Measurements from ENCODE around the gene DOCK2. TPM values are rescaled to one million over a fixed set of nuclear protein-coding genes. Genes with fewer than 3 reads are reported as not detected.
"Not testable (repeated sequence)": the region's sequence is repeated elsewhere in the genome, so short reads cannot be mapped to it uniquely, and the experiment has no call there.

DOCK2 gene
- total RNA-seq, 2 experiments from 2014 or later: 189 to 198 TPM

DNA sequence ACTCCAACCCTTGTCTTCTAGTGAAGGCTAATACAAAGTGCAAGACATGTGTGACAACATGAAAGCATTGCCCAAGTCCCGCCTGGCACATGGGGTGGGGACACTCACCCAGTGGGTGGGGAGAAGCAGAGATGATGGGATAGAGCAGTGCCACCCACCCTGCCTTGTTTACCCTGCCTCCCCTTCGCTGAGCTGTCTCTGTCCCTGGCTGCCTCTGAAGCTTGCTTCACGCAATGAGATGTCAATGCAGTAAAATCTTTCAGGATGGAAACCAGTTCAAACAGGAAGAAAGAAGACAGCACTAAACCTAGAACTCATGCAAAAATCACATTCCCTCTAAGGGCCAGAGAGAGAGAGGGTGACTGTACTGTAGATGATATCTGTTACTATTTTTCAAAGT is 195.2 kb downstream of the DOCK2 start:
- POLR2A ChIA-PET: no interaction called here
- H3K27ac Mint-ChIP-seq: no peak overlapping the region
- ATAC-seq: no peak
- H3K36me3 Mint-ChIP-seq (ENCODE audit: low read depth): peaks cover 29% of the 10 kb centered on the region
- no peaks in the 10 kb centered on the region for H3K27me3 Mint-ChIP-seq
- no peak for DNase-seq
- H3K4me3 Mint-ChIP-seq: no peak overlapping the region
- intact Hi-C loops (cut with DNase I, micrococcal nuclease): loop anchor here in 1 of 2 experiments (2.0 kb wide), 1 partner anchor 26 kb away; no protein-coding TSS in a partner anchor
- H3K4me1 Mint-ChIP-seq: peaks cover 28% of the 10 kb centered on the region
- H3K9me3 Mint-ChIP-seq (ENCODE audit: low read depth): no peaks in the 10 kb centered on the region
- CTCF ChIA-PET: interaction anchor here (1.1 to 1.6 kb wide), 2 partner anchors 18 to 29 kb away, joined by 3 to 4 read pairs; no protein-coding TSS in a partner anchor

DNA sequence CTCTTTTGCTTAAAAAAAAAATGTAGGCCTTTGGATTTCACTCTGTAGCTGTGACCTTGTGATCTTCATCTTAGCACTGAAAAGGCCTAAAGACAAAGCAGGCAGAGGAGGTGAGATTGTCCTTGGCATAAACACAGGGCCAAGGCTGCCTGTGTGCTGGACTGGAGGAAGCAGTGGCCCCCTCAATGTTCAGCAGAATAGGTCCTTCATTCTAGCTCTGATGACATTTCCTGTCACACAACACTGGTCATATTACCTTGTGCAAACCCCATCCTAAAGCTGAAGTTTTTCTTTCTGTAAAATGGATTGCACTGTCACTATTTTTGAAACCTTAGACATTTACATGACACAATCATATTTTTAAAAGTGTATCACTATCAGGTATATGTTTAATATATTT is 195.8 kb downstream of the DOCK2 start:
- CTCF ChIA-PET: interaction anchor here (1.1 to 1.6 kb wide), 2 partner anchors 17 to 29 kb away, joined by 3 to 4 read pairs; no protein-coding TSS in a partner anchor
- Mint-ChIP-seq H3K4me3 (no peak overlapping the region), H3K9me3 (ENCODE audit: low read depth) (no peaks in the 10 kb centered on the region), H3K36me3 (ENCODE audit: low read depth) (peaks cover 32% of the 10 kb centered on the region), H3K27me3 (no peaks in the 10 kb centered on the region), H3K27ac (peak overlapping the region; percentile 21), H3K4me1 (peaks cover 29% of the 10 kb centered on the region)
- ATAC-seq: no peak
- POLR2A ChIA-PET: no interaction called here
- intact Hi-C loops (cut with DNase I, micrococcal nuclease): loop anchor here in 1 of 2 experiments (2.0 kb wide), 1 partner anchor 26 kb away; no protein-coding TSS in a partner anchor
- no peak for DNase-seq

DNA sequence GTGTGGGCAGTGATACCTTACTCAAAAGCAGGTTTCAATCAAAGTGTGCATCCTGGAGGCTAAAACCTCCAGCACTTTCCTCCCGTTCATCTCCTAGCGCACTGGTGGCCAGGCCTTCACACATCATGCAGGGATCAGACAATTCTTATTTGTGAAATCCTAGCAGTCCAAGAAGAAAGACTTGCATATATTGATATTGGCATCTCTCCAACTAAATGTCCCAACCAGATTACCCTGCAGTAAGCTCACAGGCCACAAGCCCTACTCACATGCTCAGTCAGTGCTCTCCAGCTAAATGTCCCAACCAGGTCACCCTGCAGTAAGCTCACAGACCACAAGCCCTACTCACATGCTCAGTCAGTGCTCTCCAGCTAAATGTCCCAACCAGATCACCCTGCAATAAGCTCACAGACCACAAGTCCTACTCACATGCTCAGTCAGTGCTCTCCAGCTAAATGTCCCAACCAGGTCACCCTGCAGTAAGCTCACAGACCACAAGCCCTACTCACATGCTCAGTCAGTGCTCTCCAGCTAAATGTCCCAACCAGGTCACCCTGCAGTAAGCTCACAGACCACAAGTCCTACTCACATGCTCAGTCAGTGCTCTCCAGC is 196.7 kb downstream of the DOCK2 start:
- CTCF ChIA-PET; H3K27ac Mint-ChIP-seq; POLR2A ChIA-PET; DNase-seq; ATAC-seq; H3K4me3 Mint-ChIP-seq; H3K9me3 Mint-ChIP-seq (ENCODE audit: low read depth); H3K27me3 Mint-ChIP-seq: not testable (repeated sequence)
- Mint-ChIP-seq H3K36me3 (ENCODE audit: low read depth) (peaks cover 36% of the 10 kb centered on the region), H3K4me1 (peaks cover 29% of the 10 kb centered on the region)
- intact Hi-C loops (cut with DNase I, micrococcal nuclease): loop anchor here in 1 of 2 experiments (2.0 kb wide), 1 partner anchor 27 kb away; no protein-coding TSS in a partner anchor

DNA sequence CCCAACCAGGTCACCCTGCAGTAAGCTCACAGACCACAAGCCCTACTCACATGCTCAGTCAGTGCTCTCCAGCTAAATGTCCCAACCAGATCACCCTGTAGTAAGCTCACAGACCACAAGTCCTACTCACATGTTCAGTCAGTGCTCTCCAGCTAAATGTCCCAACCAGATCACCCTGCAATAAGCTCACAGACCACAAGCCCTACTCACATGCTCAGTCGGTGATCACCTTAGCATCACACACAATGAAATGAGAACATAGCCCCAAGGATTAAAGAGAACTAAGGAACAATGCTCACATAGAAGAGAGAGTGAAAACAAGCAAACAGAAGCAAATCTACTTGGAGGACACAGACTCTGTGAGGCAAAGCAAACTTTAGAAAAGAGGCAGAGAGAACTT is 197.5 kb downstream of the DOCK2 start:
- intact Hi-C loops (cut with DNase I, micrococcal nuclease); CTCF ChIA-PET; DNase-seq; H3K9me3 Mint-ChIP-seq (ENCODE audit: low read depth); H3K27me3 Mint-ChIP-seq; H3K4me3 Mint-ChIP-seq; POLR2A ChIA-PET: not testable (repeated sequence)
- Mint-ChIP-seq H3K27ac (peak overlapping the region; percentile 16), H3K4me1 (peaks cover 28% of the 10 kb centered on the region), H3K36me3 (ENCODE audit: low read depth) (peaks cover 39% of the 10 kb centered on the region)
- ATAC-seq: peak; percentile 70

DNA sequence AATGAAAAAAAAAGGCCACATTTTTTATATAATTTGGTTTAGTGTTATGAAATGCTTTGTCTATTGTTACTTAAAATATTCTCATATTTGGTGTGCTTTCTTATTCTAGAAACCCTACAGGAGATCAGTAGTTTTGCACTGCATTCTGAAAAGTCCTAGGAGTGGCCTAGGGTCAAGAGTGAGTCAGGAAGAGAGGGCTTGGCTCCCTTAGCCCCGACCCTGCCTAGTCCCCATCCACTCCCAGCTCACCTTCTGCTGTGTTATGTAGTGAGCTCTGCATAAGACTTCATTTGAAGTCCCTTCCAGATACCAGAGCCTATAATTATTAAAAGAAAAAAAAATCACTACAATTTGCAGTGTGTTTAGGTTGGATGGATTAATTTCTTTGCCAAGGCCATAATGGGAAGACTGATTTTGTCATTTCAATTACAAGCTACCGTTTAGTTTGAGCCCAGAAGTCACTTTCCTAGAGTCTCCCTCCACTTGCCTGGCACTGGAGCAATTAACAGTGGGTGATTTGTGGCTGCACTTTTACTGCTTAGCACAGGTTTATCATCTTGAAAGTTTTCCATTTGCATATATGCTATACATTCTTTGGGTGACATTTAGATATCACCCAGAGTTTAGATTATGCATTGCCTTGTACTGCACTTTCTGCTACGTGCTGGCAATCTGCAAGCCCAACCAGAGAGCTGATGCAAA is 199.9 kb downstream of the DOCK2 start:
- intact Hi-C loops (cut with DNase I, micrococcal nuclease): no loop called here
- no peak overlapping the region for H3K27ac Mint-ChIP-seq
- H3K27me3 Mint-ChIP-seq: no peaks in the 10 kb centered on the region
- H3K9me3 Mint-ChIP-seq (ENCODE audit: low read depth): no peaks in the 10 kb centered on the region
- ChIA-PET CTCF (interaction anchor here (0.6 kb wide), 1 partner anchor 46 kb away, joined by 4 read pairs; no protein-coding TSS in a partner anchor), POLR2A (no interaction called here)
- H3K4me3 Mint-ChIP-seq: no peak overlapping the region
- DNase-seq: no peak
- H3K36me3 Mint-ChIP-seq (ENCODE audit: low read depth): peaks cover 57% of the 10 kb centered on the region
- no peak for ATAC-seq
- peaks cover 28% of the 10 kb centered on the region for H3K4me1 Mint-ChIP-seq

DNA sequence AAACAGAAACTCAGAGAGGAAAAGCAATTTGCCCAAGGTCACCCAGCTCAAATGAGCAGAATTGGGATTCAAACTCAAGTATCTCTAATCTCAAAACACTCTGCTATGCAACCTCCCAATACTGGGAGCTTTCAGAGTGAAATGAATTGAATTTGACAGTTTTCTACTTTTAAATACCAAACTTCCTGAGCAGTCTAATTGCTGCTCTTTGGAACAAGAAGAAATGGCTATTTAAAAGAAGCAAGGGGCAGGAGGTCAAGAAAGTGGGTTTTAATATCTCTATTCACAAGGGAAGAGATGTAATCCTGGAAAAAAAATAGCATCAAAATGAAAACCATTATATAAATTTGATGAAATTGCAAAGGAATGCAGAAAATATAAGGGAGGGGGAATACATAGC is 200.6 kb downstream of the DOCK2 start:
- Mint-ChIP-seq H3K27ac (peak overlapping the region; percentile 52), H3K27me3 (no peaks in the 10 kb centered on the region), H3K36me3 (ENCODE audit: low read depth) (peaks cover 63% of the 10 kb centered on the region), H3K4me3 (no peak overlapping the region), H3K9me3 (ENCODE audit: low read depth) (no peaks in the 10 kb centered on the region), H3K4me1 (peaks cover 25% of the 10 kb centered on the region)
- POLR2A ChIA-PET: no interaction called here
- DNase-seq: no peak
- ATAC-seq: no peak
- intact Hi-C loops (cut with DNase I, micrococcal nuclease): no loop called here
- CTCF ChIA-PET: interaction anchor here (1.0 kb wide), 1 partner anchor 14 kb away, joined by 3 read pairs; no protein-coding TSS in a partner anchor

DNA sequence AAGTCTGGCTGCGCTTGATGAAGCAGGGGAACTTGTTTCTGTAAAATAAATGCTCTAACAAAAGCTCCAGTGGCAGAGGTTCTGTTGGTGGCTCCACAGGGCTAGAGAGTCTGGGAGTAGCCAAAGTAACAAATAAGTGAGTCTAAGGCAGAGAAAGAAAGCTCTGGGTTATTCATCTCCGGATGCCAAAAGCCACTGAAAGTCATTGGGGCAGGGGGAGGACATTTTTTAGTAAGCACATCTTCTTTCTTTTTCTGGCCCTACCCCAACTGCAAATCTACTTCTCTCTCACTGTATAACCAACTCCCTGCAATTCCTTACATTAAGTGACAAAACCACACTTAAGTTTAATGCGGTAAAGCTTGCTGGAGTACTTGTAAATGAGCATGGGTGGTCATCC is 201.6 kb downstream of the DOCK2 start:
- no peaks in the 10 kb centered on the region for H3K9me3 Mint-ChIP-seq (ENCODE audit: low read depth)
- peak; percentile 71 for ATAC-seq
- ChIA-PET CTCF (interaction anchor here (1.0 to 1.2 kb wide), 2 partner anchors 13 to 22 kb away, joined by 3 read pairs; no protein-coding TSS in a partner anchor), POLR2A (no interaction called here)
- no peak overlapping the region for H3K4me3 Mint-ChIP-seq
- no peaks in the 10 kb centered on the region for H3K27me3 Mint-ChIP-seq
- peaks cover 19% of the 10 kb centered on the region for H3K4me1 Mint-ChIP-seq
- H3K27ac Mint-ChIP-seq: peak overlapping the region; percentile 52
- DNase-seq: no peak
- peaks cover 69% of the 10 kb centered on the region for H3K36me3 Mint-ChIP-seq (ENCODE audit: low read depth)
- intact Hi-C loops (cut with DNase I, micrococcal nuclease): no loop called here

- H3K9me3 Mint-ChIP-seq (ENCODE audit: low read depth): no peaks in the 10 kb centered on the region
- H3K27me3 Mint-ChIP-seq: no peaks in the 10 kb centered on the region
- H3K4me1 Mint-ChIP-seq: peaks cover 13% of the 10 kb centered on the region
- ATAC-seq (no peak), DNase-seq (no peak)
- intact Hi-C loops (cut with DNase I, micrococcal nuclease): no loop called here
- H3K36me3 Mint-ChIP-seq (ENCODE audit: low read depth): peaks cover 78% of the 10 kb centered on the region
- H3K27ac Mint-ChIP-seq: no peak overlapping the region
- H3K4me3 Mint-ChIP-seq: no peak overlapping the region
- POLR2A ChIA-PET: no interaction called here
- CTCF ChIA-PET: no interaction called here
Observed at GRCh38 chr5:169840405-169840804, 203.3 kb downstream of the DOCK2 start.

GRCh38 chr5:169842699-169843098 is 205.6 kb downstream of the DOCK2 start:
- ChIA-PET POLR2A (no interaction called here), CTCF (no interaction called here)
- no peak for DNase-seq
- intact Hi-C loops (cut with DNase I, micrococcal nuclease): no loop called here
- Mint-ChIP-seq H3K9me3 (ENCODE audit: low read depth) (no peaks in the 10 kb centered on the region), H3K27ac (no peak overlapping the region), H3K27me3 (no peaks in the 10 kb centered on the region), H3K4me1 (peaks cover 12% of the 10 kb centered on the region), H3K36me3 (ENCODE audit: low read depth) (peaks cover 83% of the 10 kb centered on the region), H3K4me3 (no peak overlapping the region)
- no peak for ATAC-seq

- Mint-ChIP-seq H3K36me3 (ENCODE audit: low read depth) (peaks cover 83% of the 10 kb centered on the region), H3K27ac (no peak overlapping the region), H3K4me3 (no peak overlapping the region), H3K4me1 (peaks cover 3% of the 10 kb centered on the region), H3K27me3 (no peaks in the 10 kb centered on the region), H3K9me3 (ENCODE audit: low read depth) (peaks cover 15% of the 10 kb centered on the region)
- POLR2A ChIA-PET: interaction anchor here (1.0 kb wide), 1 partner anchor 9 kb away, joined by 6 read pairs; no protein-coding TSS in a partner anchor
- no peak for DNase-seq
- intact Hi-C loops (cut with DNase I, micrococcal nuclease): no loop called here
- CTCF ChIA-PET: no interaction called here
- ATAC-seq: no peak
Observed at GRCh38 chr5:169847519-169847918, 210.4 kb downstream of the DOCK2 start.

- H3K9me3 Mint-ChIP-seq (ENCODE audit: low read depth): peaks cover 20% of the 10 kb centered on the region
- H3K27ac Mint-ChIP-seq: no peak overlapping the region
- peaks cover 5% of the 10 kb centered on the region for H3K4me1 Mint-ChIP-seq
- no peak for ATAC-seq
- peaks cover 85% of the 10 kb centered on the region for H3K36me3 Mint-ChIP-seq (ENCODE audit: low read depth)
- CTCF ChIA-PET: interaction anchor here (1.0 kb wide), 1 partner anchor 22 kb away, joined by 3 read pairs; no protein-coding TSS in a partner anchor
- POLR2A ChIA-PET: no interaction called here
- no peaks in the 10 kb centered on the region for H3K27me3 Mint-ChIP-seq
- no peak overlapping the region for H3K4me3 Mint-ChIP-seq
- intact Hi-C loops (cut with DNase I, micrococcal nuclease): no loop called here
- DNase-seq: no peak
Observed at GRCh38 chr5:169848271-169848670, 211.2 kb downstream of the DOCK2 start.

DNA sequence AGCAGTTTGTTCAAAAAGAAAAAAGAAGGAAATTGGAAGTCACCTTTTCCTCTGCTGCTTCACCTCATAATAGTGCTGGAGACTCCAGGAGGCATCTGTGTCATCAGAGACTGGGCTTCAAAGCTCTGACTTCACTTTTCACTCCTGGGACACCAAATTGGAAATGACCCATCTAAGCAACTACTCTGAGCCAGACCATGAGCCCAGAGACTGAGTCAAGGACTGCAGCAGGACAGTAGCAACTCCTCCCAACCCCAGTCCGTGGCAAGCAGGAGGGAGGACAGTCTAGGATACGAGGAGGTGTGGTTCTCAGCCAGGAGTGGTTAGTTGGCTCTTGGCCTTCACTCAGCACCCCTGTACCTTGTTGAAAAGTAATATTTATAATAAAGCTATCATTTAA is 211.7 kb downstream of the DOCK2 start:
- peaks cover 6% of the 10 kb centered on the region for H3K4me1 Mint-ChIP-seq
- H3K27me3 Mint-ChIP-seq: no peaks in the 10 kb centered on the region
- DNase-seq: no peak
- ChIA-PET POLR2A (no interaction called here), CTCF (interaction anchor here (1.0 kb wide), 1 partner anchor 22 kb away, joined by 3 read pairs; no protein-coding TSS in a partner anchor)
- H3K27ac Mint-ChIP-seq: no peak overlapping the region
- intact Hi-C loops (cut with DNase I, micrococcal nuclease): no loop called here
- peaks cover 22% of the 10 kb centered on the region for H3K9me3 Mint-ChIP-seq (ENCODE audit: low read depth)
- ATAC-seq: no peak
- H3K4me3 Mint-ChIP-seq: no peak overlapping the region
- H3K36me3 Mint-ChIP-seq (ENCODE audit: low read depth): peaks cover 84% of the 10 kb centered on the region

Measured in activated CD4-positive, alpha-beta T cell treated with anti-CD3 and anti-CD28 coated beads for 36 hours (primary cell).